ENCODE results near the gene FAM228A. TPM values are rescaled to one million over a fixed set of nuclear protein-coding genes. Genes with fewer than 3 reads are reported as not detected.
"Not testable (repeated sequence)": the region's sequence is repeated elsewhere in the genome, so short reads cannot be mapped to it uniquely, and the experiment has no call there.

The FAM228A gene
- total and polyA plus RNA-seq, 2 donors from 2014 or later, result 0.39 to 0.76 TPM

DNA sequence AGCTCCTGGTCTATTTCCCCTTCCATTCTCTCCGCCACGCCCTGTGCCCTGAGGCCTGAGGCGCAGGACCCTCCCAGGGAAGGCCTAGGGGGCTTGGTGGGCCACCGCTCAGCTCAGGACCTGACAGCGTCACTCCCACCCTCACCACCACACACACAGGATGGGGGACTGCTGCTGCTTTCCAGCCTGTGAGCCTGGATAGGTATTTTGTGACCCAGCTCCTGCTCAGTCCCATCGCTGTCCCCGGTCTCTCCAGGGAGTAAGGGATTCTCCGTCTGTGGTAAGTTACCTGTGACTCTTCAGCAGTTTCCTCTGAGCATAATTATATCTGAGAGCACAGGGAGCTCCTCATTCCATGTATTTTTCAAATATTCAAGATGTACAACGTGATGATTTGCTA lies 16.3 kb downstream of the FAM228A start:
- Histone ChIP-seq H3K9ac (ENCODE audit: low read length in 3 of 3) (no peak overlapping the region), H3K4me3 (ENCODE audit: low read length in 3 of 3) (no peak overlapping the region), H3K4me1 (ENCODE audit: control insufficient read depth in 2 of 3, insufficient read depth in 2 of 3, low read depth in 1 of 3, low read length in 3 of 3) (no peaks in the 10 kb centered on the region), H3K36me3 (ENCODE audit: control insufficient read depth in 2 of 3, insufficient read depth in 3 of 3, low read length in 3 of 3) (no peaks in the 10 kb centered on the region), H3K9me3 (ENCODE audit: control insufficient read depth in 2 of 3, insufficient read depth in 1 of 3, low read length in 3 of 3) (no peaks in the 10 kb centered on the region), H3K27me3 (ENCODE audit: control insufficient read depth, insufficient read depth, low read length) (no peaks in the 10 kb centered on the region), H3K27ac (ENCODE audit: low read depth in 2 of 2, low read length in 2 of 2) (no peak overlapping the region)
- intact Hi-C loops (cut with DNase I), result no loop called here
- TF ChIP-seq, protein P1, sequence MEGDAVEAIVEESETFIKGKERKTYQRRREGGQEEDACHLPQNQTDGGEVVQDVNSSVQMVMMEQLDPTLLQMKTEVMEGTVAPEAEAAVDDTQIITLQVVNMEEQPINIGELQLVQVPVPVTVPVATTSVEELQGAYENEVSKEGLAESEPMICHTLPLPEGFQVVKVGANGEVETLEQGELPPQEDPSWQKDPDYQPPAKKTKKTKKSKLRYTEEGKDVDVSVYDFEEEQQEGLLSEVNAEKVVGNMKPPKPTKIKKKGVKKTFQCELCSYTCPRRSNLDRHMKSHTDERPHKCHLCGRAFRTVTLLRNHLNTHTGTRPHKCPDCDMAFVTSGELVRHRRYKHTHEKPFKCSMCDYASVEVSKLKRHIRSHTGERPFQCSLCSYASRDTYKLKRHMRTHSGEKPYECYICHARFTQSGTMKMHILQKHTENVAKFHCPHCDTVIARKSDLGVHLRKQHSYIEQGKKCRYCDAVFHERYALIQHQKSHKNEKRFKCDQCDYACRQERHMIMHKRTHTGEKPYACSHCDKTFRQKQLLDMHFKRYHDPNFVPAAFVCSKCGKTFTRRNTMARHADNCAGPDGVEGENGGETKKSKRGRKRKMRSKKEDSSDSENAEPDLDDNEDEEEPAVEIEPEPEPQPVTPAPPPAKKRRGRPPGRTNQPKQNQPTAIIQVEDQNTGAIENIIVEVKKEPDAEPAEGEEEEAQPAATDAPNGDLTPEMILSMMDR (IDR thresholded peaks at IDR 0.05; ENCODE audit: borderline replicate concordance, extremely low read depth, insufficient read depth), result no peak
- FAIRE-seq (no peak), DNase-seq (no peak)

DNA sequence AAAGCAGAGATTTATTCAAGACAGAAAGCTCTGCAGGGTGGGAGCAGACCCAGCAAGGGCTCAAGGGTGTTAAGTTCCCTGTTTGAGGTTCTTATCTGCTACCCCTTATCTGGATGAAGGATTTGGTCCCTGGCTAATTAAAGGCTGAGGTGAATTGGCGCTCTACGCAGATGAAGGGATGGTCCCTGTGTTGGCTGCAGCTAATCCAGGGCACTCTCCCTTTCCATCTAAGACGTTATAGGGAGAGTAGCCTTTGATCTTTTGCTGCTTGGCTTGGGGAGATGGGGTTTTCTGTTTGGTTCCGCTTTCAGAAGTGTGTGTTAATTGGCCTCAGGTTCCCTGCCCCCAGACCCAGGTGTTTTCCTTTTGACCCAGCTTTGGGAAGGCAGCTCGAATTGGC lies 17.0 kb downstream of the FAM228A start:
- Histone ChIP-seq H3K36me3 (ENCODE audit: control insufficient read depth in 2 of 3, insufficient read depth in 3 of 3, low read length in 3 of 3) (no peaks in the 10 kb centered on the region), H3K4me3 (ENCODE audit: low read length in 3 of 3) (no peak overlapping the region), H3K27ac (ENCODE audit: low read depth in 2 of 2, low read length in 2 of 2) (no peak overlapping the region), H3K9me3 (ENCODE audit: control insufficient read depth in 2 of 3, insufficient read depth in 1 of 3, low read length in 3 of 3) (no peaks in the 10 kb centered on the region), H3K27me3 (ENCODE audit: control insufficient read depth, insufficient read depth, low read length) (no peaks in the 10 kb centered on the region), H3K4me1 (ENCODE audit: control insufficient read depth in 2 of 3, insufficient read depth in 2 of 3, low read depth in 1 of 3, low read length in 3 of 3) (no peaks in the 10 kb centered on the region), H3K9ac (ENCODE audit: low read length in 3 of 3) (no peak overlapping the region)
- no peak for FAIRE-seq
- no peak for DNase-seq
- TF ChIP-seq, protein P1 (IDR thresholded peaks at IDR 0.05; ENCODE audit: borderline replicate concordance, extremely low read depth, insufficient read depth), result no peak
- intact Hi-C loops (cut with DNase I), result no loop called here

DNA sequence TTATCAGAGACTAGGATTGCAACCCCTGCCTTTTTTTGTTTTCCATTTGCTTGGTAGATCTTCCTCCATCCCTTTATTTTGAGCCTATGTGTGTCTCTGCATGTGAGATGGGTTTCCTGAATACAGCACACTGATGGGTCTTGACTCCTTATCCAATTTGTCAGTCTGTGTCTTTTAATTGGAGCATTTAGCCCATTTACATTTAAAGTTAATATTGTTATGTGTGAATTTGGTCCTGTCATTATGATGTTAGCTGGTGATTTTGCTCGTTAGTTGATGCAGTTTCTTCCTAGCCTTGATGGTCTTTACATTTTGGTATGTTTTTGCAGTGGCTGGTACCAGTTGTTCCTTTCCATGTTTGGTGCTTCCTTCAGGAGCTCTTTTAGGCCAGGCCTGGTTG lies 22.4 kb downstream of the FAM228A start:
- H3K36me3 ChIP-seq (ENCODE audit: control insufficient read depth in 2 of 3, insufficient read depth in 3 of 3, low read length in 3 of 3); intact Hi-C loops (cut with DNase I); H3K9me3 ChIP-seq (ENCODE audit: control insufficient read depth in 2 of 3, insufficient read depth in 1 of 3, low read length in 3 of 3); H3K9ac ChIP-seq (ENCODE audit: low read length in 3 of 3); DNase-seq; H3K27ac ChIP-seq (ENCODE audit: low read depth in 2 of 2, low read length in 2 of 2); H3K4me1 ChIP-seq (ENCODE audit: control insufficient read depth in 2 of 3, insufficient read depth in 2 of 3, low read depth in 1 of 3, low read length in 3 of 3); FAIRE-seq; H3K4me3 ChIP-seq (ENCODE audit: low read length in 3 of 3); H3K27me3 ChIP-seq (ENCODE audit: control insufficient read depth, insufficient read depth, low read length): not testable (repeated sequence)

DNA sequence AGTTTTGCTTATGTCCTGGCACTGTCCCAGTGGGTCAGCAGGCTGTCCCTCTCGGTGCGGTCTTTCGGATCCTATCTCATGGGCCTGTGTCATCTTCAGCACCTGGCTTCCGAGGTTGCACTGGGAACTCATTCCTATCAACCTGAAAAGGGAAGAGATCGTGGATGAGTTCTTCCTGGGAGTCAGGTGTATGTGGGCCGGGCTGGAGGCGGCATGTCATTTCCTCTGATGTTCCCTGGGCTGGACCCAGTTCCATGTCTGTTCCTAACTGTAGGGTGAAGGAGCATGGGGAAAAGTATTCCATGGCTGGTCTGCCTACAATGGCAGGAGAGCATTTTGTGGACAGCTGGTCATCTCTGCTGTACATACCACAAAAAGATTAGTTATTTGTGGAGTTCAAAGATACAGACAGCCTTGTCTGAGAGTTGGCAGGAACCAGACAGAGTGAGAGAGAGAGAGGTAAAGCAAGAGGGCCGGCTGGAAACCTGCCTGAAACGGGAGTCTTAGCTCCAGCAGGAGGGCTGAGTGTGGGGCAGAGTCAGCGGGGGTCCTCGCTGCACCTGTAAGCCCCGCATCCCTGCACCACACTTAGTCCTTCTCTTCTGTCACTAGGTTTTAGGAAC lies 25.2 kb downstream of the FAM228A start:
- Histone ChIP-seq H3K4me1 (ENCODE audit: control insufficient read depth in 2 of 3, insufficient read depth in 2 of 3, low read depth in 1 of 3, low read length in 3 of 3) (no peaks in the 10 kb centered on the region), H3K36me3 (ENCODE audit: control insufficient read depth in 2 of 3, insufficient read depth in 3 of 3, low read length in 3 of 3) (peaks cover 0 to 20% (median 10%) of the 10 kb centered on the region in 3 donors), H3K27me3 (ENCODE audit: control insufficient read depth, insufficient read depth, low read length) (no peaks in the 10 kb centered on the region), H3K9ac (ENCODE audit: low read length in 3 of 3) (no peak overlapping the region), H3K4me3 (ENCODE audit: low read length in 3 of 3) (no peak overlapping the region), H3K9me3 (ENCODE audit: control insufficient read depth in 2 of 3, insufficient read depth in 1 of 3, low read length in 3 of 3) (no peaks in the 10 kb centered on the region), H3K27ac (ENCODE audit: low read depth in 2 of 2, low read length in 2 of 2) (no peak overlapping the region)
- TF ChIP-seq, protein P1 (IDR thresholded peaks at IDR 0.05; ENCODE audit: borderline replicate concordance, extremely low read depth, insufficient read depth), result no peak
- FAIRE-seq (no peak), DNase-seq (no peak)
- intact Hi-C loops (cut with DNase I), result no loop called here
